Ovary (tissue), 3 donors: ENCODE data around the gene BRD3.

ENCODE experiments used
- CTCF ChIP-seq, 3 donors: fragments of 450-650 bp in 2 of 3; fragments of 200-600 bp in 1 of 3; IDR thresholded peaks; one replicate each; pipeline versions ENCODE4 v1.5.1 to v1.8.0; 2016 to 2022; ENCODE audit warnings: antibody characterized with exemption in 3 of 3, mild to moderate bottlenecking in 1 of 3
- EP300 ChIP-seq: sonication (generic); formaldehyde crosslinking; IDR thresholded peaks from one replicate; pipeline ENCODE4 v1.6.1; 2017; ENCODE audit warnings: antibody characterized with exemption
- POLR2A ChIP-seq: fragments of 450-650 bp; IDR thresholded peaks from one replicate; pipeline ENCODE4 v1.6.1; 2017; ENCODE audit warnings: antibody characterized with exemption, mild to moderate bottlenecking, moderate library complexity
- donor health status: DM: no; HTN: no; CAD: no.

GRCh38 chr9:134028575-134029247 is 39.1 kb downstream of the BRD3 start:
- TF ChIP-seq EP300, result no peak
- TF ChIP-seq CTCF (IDR thresholded peaks at IDR 0.05), result no peak
- no peak for TF ChIP-seq POLR2A
